CD4-positive, alpha-beta T cell treated with Interleukin-17A for 4 hours (primary cell): ENCODE results near the gene PCDHA1.
"Not testable (repeated sequence)": the region's sequence is repeated elsewhere in the genome, so short reads cannot be mapped to it uniquely, and the experiment has no call there.

Source experiments
- DNase-seq: peaks from one replicate; pipeline ENCODE4 v3.0.0-alpha.2; 2020; ENCODE audit warnings: mixed read lengths

PCDHA1 gene

DNA sequence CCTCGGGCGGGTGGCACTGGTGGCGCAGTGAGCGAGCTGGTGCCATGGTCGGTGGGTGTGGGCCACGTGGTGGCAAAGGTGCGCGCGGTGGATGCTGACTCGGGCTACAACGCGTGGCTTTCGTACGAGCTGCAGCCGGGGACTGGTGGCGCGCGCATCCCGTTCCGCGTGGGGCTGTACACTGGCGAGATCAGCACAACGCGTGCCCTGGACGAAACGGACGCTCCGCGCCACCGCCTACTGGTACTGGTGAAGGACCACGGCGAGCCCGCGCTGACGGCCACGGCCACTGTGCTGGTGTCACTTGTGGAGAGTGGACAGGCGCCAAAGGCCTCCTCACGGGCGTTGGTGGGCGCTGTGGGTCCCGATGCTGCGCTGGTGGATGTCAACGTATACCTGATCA is 22.9 kb downstream of the PCDHA1 start:
- DNase-seq, result no peak

DNA sequence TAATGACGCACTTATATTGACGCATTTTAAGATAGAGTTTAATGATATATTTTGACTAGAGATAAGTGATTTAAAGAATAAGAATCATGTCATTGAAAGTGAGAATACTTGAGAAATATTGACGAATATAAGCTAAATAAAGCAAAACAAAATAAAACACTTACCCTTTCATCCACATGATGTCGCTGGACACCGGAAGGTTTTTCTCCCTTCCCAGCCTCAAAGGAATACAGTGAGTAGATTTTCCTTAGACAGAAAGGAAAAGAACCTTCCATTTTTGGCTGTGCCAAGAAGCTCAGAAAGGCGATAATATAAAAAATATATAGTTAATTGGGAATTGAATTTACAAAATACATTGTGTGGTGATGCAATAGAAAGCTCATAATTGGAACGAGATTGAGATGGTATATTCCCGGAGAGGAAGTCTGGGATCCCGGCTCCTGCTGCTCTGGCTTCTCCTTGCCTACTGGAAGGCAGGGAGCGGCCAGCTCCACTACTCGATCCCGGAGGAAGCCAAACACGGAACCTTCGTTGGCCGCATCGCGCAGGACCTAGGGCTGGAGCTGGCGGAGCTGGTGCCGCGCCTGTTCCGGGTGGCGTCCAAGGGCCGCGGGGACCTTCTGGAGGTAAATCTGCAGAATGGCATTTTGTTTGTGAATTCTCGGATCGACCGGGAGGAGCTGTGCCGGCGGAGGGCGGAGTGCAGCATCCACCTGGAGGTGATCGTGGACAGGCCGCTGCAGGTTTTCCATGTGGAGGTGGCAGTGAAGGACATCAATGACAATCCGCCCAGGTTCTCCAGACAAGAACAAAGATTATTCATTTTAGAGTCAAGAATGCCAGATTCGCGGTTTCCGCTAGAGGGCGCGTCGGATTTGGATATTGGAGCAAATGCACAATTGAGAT is 35.7 kb downstream of the PCDHA1 start, which contains the start of gene PCDHA5:
Gene PCDHA5 (plus strand): TSS at position 239 of the 906 bp plus-strand sequence.
- no peak for DNase-seq

DNA sequence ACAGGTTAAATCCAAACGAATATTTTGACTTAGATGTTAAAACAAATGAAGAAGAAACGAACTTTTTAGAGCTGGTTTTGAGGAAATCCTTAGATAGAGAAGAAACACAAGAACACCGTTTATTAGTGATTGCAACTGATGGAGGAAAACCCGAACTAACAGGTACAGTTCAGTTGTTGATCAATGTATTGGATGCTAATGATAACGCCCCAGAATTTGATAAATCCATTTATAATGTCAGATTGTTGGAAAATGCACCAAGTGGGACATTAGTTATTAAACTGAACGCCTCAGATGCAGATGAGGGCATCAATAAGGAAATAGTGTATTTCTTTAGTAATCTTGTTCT is 36.3 kb downstream of the PCDHA1 start:
- DNase-seq, result no peak

DNA sequence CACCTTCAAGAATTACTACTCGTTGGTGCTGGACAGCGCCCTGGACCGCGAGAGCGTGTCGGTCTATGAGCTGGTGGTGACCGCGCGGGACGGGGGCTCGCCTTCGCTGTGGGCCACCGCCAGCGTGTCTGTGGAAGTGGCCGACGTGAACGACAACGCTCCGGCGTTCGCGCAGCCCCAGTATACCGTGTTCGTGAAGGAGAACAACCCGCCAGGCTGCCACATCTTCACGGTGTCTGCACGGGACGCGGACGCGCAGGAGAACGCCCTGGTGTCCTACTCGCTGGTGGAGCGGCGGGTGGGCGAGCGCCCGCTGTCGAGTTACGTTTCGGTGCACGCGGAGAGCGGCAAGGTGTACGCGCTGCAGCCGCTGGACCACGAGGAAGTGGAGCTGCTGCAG is 37.0 kb downstream of the PCDHA1 start:
- DNase-seq, result not testable (repeated sequence)

DNA sequence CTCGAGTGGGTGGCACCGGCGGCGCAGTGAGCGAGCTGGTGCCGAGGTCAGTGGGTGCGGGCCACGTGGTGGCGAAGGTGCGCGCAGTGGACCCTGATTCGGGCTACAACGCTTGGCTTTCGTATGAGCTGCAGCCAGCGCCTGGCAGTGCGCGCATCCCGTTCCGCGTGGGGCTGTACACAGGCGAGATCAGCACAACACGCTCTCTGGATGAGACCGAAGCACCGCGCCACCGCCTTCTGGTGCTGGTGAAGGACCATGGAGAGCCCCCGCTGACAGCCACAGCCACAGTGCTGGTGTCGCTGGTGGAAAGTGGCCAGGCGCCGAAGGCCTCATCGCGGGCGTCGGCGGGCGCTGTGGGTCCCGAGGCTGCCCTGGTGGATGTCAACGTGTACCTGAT is 37.5 kb downstream of the PCDHA1 start:
- no peak for DNase-seq

DNA sequence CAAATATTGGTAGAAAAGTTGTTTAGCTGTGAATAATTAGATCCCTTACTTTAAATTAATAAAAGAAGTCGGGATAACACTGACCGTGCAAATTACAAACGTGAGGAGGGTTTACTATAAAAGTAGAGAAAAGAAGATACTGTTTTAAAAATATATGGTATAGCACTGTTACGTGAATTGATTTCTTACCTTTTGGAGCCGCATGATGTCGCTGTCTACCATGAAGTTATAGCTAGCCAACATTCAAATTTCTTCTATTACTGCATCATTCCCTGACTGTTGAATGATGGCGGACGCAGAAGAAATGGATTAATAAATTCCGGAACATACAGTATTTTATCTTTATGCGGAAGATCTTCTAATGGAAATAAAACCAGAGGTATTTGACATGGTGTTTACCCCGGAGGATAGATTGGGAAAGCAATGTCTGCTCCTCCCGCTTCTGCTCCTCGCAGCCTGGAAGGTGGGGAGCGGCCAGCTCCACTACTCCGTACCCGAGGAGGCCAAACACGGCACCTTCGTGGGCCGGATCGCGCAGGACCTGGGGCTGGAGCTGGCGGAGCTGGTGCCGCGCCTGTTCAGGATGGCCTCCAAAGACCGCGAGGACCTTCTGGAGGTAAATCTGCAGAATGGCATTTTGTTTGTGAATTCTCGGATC is 41.9 kb downstream of the PCDHA1 start, which contains the start of gene PCDHA6:
Gene PCDHA6 (plus strand): TSS at position 257 of the 658 bp plus-strand sequence. CDS start 132 bp downstream, at position 389.
- no peak for DNase-seq

DNA sequence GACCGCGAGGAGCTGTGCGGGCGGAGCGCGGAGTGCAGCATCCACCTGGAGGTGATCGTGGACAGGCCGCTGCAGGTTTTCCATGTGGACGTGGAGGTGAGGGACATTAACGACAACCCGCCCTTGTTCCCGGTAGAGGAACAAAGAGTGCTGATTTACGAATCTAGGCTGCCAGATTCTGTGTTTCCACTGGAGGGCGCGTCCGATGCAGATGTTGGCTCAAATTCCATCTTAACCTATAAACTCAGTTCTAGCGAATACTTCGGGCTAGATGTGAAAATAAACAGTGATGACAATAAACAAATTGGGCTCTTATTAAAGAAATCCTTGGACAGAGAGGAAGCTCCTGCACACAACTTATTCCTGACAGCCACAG is 42.4 kb downstream of the PCDHA1 start:
- no peak for DNase-seq

DNA sequence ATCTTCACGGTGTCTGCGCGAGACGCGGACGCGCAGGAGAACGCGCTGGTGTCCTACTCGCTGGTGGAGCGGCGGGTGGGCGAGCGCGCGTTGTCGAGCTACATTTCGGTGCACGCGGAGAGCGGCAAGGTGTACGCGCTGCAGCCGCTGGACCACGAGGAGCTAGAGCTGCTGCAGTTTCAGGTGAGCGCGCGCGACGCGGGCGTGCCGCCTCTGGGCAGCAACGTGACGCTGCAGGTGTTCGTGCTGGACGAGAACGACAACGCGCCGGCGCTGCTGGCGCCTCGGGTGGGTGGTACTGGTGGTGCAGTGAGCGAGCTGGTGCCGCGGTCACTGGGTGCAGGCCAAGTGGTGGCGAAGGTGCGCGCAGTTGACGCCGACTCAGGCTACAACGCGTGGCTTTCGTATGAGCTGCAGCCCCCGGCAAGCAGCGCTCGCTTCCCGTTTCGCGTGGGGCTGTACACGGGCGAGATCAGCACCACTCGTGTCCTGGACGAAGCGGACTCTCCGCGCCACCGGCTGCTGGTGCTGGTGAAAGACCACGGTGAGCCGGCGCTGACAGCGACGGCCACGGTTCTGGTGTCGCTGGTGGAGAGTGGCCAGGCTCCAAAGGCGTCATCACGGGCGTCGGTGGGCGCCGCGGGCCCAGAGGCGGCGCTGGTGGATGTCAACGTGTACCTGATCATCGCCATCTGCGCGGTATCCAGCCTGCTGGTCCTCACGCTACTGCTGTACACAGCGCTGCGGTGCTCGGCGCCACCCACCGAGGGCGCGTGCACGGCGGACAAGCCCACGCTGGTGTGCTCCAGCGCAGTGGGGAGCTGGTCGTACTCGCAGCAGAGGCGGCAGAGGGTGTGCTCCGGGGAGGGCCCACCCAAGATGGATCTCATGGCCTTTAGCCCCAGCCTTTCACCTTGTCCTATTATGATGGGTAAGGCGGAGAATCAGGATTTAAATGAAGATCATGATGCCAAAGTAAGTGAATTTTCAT is 43.9 kb downstream of the PCDHA1 start:
- not testable (repeated sequence) for DNase-seq

DNA sequence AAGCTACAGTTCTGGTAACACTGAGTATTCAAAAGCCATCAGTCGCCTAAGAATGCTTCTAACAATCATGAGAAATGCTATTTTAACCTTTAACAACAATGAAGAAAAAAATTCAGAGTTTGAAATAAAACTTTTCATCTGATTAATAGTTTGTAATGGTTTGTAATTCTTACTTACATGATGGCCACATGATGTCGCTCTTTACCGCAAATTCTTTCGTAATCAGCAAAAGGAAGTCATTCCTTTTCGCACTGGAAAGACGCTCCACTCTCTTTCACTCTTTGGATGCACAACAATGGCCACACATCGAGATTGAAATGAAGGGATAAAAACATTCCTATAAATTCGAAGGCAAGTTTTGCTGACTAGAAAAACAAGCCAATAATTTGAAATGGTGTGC is 48.1 kb downstream of the PCDHA1 start, which contains the start of gene PCDHA7:
Gene PCDHA7 (plus strand): TSS at position 277 of the 400 bp plus-strand sequence. CDS start 115 bp downstream, at position 392.
- no peak for DNase-seq

DNA sequence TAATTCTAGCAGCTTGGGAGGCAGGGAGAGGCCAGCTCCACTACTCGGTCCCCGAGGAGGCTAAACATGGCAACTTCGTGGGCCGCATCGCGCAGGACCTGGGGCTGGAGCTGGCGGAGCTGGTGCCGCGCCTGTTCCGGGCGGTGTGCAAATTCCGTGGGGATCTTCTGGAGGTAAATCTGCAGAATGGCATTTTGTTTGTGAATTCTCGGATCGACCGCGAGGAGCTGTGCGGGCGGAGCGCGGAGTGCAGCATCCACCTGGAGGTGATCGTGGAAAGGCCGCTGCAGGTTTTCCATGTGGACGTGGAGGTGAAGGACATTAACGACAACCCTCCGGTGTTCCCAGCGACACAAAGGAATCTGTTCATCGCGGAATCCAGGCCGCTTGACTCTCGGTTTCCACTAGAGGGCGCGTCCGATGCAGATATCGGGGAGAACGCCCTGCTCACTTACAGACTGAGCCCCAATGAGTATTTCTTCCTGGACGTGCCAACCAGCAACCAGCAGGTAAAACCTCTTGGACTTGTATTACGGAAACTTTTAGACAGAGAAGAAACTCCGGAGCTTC is 48.6 kb downstream of the PCDHA1 start:
- not testable (repeated sequence) for DNase-seq

DNA sequence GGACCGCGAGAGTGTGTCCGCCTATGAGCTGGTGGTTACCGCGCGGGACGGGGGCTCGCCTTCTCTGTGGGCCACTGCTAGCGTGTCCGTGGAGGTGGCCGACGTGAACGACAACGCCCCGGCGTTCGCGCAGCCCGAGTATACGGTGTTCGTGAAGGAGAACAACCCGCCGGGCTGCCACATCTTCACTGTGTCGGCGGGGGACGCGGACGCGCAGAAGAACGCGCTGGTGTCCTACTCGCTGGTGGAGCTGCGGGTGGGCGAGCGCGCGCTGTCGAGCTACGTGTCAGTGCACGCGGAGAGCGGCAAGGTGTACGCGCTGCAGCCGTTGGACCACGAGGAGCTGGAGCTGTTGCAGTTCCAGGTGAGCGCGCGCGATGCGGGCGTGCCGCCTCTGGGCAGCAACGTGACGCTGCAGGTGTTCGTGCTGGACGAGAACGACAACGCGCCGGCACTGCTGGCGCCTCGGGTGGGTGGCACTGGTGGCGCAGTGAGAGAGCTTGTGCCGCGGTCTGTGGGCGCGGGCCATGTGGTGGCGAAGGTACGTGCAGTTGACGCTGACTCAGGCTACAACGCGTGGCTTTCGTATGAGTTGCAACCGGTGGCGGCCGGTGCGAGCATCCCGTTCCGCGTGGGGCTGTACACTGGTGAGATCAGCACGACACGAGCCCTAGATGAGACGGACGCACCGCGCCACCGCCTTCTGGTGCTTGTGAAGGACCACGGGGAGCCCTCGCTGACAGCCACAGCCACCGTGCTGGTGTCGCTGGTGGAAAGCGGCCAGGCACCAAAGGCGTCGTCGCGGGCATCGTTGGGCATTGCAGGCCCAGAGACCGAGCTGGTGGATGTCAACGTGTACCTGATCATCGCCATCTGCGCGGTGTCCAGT is 49.9 kb downstream of the PCDHA1 start:
- DNase-seq, result no peak

DNA sequence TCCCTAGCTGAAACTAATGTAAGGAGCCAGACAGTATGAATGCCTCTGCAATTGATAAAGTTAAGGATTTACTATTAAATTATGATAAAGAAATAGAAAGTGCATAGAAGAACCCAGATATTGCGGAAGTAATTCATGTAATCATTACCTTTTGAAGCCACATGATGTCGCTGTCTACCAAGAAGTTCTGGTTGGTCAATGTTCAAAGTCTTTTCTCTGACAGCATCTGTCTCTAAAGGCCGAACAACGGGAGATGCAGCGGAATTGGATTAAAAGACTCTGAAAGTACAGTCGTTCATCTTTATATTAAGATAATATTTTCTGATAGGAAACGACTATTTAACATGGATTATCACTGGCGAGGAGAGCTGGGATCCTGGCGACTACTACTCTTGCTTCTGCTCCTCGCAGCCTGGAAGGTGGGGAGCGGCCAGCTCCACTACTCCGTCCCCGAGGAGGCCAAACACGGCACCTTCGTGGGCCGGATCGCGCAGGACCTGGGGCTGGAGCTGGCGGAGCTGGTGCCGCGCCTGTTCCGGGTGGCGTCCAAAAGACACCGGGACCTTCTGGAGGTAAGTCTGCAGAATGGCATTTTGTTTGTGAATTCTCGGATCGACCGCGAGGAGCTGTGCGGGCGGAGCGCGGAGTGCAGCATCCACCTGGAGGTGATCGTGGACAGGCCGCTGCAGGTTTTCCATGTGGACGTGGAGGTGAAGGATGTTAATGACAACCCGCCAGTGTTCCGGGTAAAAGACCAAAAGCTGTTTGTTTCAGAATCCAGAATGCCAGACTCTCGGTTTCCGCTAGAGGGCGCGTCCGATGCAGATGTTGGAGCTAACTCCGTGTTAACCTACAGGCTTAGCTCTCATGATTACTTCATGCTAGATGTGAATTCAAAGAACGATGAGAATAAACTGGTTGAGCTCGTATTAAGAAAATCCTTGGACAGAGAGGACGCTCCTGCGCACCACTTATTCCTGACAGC is 55.3 kb downstream of the PCDHA1 start, which contains the start of gene PCDHA8:
Gene PCDHA8 (plus strand): TSS at position 210 of the 985 bp plus-strand sequence. CDS start 135 bp downstream, at position 345.
- no peak for DNase-seq

DNA sequence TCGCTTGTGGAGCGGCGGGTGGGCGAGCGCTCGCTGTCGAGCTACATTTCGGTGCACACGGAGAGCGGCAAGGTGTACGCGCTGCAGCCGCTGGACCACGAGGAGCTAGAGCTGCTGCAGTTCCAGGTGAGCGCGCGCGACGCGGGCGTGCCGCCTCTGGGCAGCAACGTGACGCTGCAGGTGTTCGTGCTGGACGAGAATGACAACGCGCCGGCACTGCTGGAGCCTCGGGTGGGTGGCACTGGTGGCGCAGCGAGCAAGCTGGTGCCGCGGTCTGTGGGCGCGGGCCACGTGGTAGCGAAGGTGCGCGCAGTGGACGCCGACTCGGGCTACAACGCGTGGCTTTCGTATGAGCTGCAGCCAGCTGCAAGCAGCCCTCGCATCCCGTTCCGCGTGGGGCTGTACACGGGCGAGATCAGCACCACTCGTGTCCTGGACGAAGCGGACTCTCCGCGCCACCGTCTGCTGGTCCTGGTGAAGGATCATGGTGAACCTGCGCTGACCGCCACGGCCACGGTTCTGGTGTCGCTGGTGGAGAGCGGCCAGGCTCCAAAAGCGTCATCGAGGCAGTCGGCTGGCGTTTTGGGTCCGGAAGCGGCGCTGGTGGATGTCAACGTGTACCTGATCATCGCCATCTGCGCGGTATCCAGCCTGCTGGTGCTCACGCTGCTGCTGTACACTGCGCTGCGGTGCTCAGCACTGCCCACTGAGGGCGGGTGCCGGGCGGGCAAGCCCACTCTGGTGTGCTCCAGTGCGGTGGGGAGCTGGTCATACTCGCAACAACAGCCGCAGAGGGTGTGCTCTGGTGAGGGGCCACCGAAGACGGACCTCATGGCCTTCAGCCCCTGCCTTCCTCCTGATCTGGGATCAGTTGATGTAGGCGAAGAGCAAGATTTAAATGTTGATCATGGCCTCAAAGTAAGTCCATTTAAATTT is 57.1 kb downstream of the PCDHA1 start:
- DNase-seq, result no peak

DNA sequence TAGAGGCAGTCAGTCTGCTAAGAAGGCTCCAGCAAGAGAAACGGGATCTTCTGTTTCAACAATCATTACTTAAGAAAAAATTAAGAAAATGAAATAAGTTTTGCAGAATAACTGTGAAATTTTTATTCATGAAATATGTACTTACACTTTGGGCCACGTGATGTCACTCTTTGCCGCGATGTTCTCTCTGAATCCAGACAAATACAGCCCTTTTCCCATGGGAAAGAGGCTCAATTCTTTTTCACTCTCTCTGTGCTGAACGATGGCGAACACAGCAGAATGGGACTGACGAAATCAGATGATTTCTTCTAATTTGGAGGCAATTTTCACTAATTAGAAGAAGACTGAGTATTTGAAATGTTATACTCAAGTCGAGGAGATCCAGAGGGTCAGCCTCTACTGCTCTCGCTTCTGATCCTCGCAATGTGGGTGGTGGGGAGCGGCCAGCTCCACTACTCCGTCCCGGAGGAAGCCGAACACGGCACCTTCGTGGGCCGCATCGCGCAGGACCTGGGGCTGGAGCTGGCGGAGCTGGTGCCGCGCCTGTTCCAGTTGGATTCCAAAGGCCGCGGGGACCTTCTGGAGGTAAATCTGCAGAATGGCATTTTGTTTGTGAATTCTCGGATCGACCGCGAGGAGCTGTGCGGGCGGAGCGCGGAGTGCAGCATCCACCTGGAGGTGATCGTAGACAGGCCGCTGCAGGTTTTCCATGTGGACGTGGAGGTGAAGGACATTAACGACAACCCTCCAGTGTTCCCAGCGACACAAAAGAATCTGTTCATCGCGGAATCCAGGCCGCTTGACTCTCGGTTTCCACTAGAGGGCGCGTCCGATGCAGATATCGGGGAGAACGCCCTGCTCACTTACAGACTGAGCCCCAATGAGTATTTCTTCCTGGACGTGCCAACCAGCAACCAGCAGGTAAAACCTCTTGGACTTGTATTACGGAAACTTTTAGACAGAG is 62.5 kb downstream of the PCDHA1 start, which contains the start of gene PCDHA9:
Gene PCDHA9 (plus strand): TSS at position 244 of the 964 bp plus-strand sequence. CDS start 114 bp downstream, at position 358.
- DNase-seq, result not testable (repeated sequence)

DNA sequence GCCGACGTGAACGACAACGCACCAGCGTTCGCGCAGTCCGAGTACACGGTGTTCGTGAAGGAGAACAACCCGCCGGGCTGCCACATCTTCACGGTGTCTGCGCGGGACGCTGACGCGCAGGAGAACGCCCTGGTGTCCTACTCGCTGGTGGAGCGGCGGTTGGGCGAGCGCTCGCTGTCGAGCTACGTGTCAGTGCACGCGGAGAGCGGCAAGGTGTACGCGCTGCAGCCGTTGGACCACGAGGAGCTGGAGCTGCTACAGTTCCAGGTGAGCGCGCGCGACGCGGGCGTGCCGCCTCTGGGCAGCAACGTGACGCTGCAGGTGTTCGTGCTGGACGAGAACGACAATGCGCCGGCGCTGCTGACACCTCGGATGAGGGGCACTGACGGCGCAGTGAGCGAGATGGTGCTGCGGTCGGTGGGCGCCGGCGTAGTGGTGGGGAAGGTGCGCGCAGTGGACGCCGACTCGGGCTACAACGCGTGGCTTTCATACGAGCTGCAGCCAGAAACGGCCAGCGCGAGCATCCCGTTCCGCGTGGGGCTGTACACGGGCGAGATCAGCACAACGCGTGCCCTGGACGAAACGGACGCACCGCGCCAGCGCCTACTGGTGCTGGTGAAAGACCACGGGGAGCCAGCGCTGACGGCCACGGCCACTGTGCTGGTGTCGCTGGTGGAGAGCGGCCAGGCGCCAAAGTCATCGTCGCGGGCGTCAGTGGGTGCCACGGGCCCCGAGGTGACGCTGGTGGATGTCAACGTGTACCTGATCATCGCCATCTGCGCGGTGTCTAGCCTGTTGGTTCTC is 64.1 kb downstream of the PCDHA1 start:
- not testable (repeated sequence) for DNase-seq
